Measurements from ENCODE around the gene TMA7B. TPM values are rescaled to one million over a fixed set of nuclear protein-coding genes. Genes with fewer than 3 reads are reported as not detected.
A peak's percentile ranks its signal among the peaks of the same experiment; 100 is the strongest.

Gene TMA7B
- total RNA-seq, 1 experiment from 2014 or later, result not detected

DNA sequence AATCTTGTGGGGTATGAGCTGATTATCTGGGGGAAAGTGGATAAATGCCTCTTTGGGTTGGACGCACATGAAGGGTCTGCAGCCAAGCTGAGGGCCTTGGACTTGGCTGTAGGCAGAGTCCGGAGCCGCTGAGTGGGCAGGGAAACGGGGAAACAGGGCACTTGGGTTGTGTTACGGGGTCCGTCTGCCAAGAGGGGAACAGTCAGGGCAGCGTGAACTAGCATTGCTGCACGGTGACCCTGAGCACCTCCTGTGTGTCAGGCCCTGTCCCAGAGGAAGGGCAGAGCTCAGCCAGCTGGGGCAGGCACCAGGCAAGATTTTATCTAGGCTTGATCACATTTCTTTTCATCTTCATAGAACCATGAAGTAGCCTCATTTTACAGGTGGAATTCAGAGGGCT, 46.4 kb downstream of the TMA7B start:
- ChIA-PET CTCF (interaction anchor here (0.7 to 11.6 kb wide), 4 partner anchors 17 to 471 kb away, joined by 3 to 103 read pairs (median 3); no protein-coding TSS in a partner anchor), POLR2A (interaction anchor here (1.3 kb wide), 1 partner anchor 10 kb away, joined by 3 read pairs; no protein-coding TSS in a partner anchor)
- TF ChIP-seq, protein P1, sequence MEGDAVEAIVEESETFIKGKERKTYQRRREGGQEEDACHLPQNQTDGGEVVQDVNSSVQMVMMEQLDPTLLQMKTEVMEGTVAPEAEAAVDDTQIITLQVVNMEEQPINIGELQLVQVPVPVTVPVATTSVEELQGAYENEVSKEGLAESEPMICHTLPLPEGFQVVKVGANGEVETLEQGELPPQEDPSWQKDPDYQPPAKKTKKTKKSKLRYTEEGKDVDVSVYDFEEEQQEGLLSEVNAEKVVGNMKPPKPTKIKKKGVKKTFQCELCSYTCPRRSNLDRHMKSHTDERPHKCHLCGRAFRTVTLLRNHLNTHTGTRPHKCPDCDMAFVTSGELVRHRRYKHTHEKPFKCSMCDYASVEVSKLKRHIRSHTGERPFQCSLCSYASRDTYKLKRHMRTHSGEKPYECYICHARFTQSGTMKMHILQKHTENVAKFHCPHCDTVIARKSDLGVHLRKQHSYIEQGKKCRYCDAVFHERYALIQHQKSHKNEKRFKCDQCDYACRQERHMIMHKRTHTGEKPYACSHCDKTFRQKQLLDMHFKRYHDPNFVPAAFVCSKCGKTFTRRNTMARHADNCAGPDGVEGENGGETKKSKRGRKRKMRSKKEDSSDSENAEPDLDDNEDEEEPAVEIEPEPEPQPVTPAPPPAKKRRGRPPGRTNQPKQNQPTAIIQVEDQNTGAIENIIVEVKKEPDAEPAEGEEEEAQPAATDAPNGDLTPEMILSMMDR (IDR thresholded peaks at IDR 0.05; ENCODE audit: unreplicated experiment), result no peak
- BruUV-seq (replicated peaks), result no TSS peak
- no peak overlapping the region for H3K27ac Mint-ChIP-seq (ENCODE audit: low read depth, unreplicated experiment)
- H3K36me3 Mint-ChIP-seq (ENCODE audit: insufficient read depth, unreplicated experiment), result peaks cover 13% of the 10 kb centered on the region
- DNase-seq (ENCODE audit: unreplicated experiment), result no peak
- peaks cover 51% of the 10 kb centered on the region for H3K4me1 Mint-ChIP-seq (ENCODE audit: insufficient read depth, unreplicated experiment)
- no peak overlapping the region for H3K4me3 Mint-ChIP-seq (ENCODE audit: unreplicated experiment)
- intact Hi-C loops (cut with micrococcal nuclease), result no loop called here
- no peaks in the 10 kb centered on the region for H3K27me3 Mint-ChIP-seq (ENCODE audit: insufficient read depth, unreplicated experiment)
- H3K9me3 Mint-ChIP-seq (ENCODE audit: unreplicated experiment), result no peaks in the 10 kb centered on the region

DNA sequence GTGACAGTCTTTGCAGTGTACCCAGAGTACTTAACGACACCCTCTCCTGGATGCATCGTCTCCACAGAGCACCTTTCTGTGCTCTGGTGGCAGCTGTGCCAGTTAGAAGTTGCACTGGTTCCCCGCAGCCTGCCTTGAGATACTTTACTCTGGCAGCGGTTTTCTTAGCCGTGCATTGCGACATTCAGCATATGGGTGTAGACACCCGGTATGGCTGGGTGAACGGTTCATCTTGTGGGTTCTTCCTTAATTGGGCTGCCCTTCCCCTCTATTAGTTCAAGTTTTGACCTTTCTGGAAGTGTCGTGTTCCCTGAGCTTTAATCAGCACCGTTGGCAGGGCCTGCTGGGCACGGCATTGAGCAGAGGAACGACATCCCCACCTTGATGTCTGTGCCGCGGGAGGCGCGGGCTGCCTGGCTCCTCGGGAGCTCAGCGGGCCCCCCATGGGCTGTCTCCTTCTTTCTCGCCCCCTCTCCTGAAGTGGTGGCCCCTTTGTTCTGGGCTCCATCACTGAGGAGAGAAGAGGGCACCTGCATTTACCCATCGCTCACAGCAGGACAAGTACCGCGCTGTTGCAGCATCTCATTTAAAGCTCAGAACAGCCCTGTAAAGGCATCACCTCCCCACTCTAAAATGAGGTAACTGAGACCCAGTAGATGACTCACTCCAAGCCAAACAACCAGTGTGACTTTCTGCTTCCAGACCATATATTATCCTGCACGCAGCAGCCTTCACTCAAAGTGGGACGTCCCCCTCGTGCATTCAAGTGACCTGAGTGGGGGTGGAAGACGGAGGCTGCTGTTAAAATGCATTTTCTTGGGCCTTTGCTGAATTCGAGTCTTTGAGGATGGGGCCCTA, 47.9 kb downstream of the TMA7B start:
- DNase-seq (ENCODE audit: unreplicated experiment), result peak; percentile 45
- Mint-ChIP-seq H3K27ac (ENCODE audit: low read depth, unreplicated experiment) (no peak overlapping the region), H3K4me1 (ENCODE audit: insufficient read depth, unreplicated experiment) (peaks cover 36% of the 10 kb centered on the region), H3K4me3 (ENCODE audit: unreplicated experiment) (no peak overlapping the region), H3K36me3 (ENCODE audit: insufficient read depth, unreplicated experiment) (peaks cover 15% of the 10 kb centered on the region), H3K27me3 (ENCODE audit: insufficient read depth, unreplicated experiment) (no peaks in the 10 kb centered on the region), H3K9me3 (ENCODE audit: unreplicated experiment) (no peaks in the 10 kb centered on the region)
- no TSS peak for BruUV-seq (replicated peaks)
- ChIA-PET CTCF (interaction anchor here (2.2 to 3.2 kb wide), 2 partner anchors 14 to 17 kb away, joined by 6 to 13 read pairs; no protein-coding TSS in a partner anchor), POLR2A (interaction anchor here (0.8 to 2.0 kb wide), 5 partner anchors 10 to 36 kb away, joined by 3 to 6 read pairs (median 3); partner anchors contain the start of gene FAM83F)
- intact Hi-C loops (cut with micrococcal nuclease), result no loop called here
- TF ChIP-seq, protein P1 (IDR thresholded peaks at IDR 0.05; ENCODE audit: unreplicated experiment), result no peak

DNA sequence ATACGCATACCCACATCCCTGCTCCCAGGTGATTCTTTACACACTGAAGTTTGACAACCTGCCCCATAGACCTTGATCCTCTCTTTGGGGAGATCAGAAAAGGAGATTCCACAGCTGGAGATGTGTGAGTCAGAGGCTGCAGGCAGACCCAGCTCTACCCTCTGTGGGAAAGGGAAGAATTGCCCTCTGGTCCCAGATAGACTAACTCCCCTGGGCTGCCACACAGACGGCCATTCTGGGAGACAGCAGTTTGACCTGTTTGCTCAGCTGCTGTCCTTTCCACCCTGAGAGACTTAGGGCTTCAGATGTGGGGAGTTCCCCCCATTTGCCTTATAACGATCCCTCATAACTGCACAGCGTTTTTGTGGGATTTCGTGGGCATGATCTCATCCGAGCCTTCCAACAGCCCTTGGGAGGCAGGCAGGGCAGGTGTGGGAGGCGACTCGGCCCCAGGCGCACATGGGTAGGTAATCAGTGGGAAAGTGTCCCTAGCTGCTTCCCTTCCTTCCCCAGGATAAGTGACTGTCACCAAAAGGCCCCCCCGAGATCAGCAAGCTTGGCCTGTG, 48.6 kb downstream of the TMA7B start:
- DNase-seq (ENCODE audit: unreplicated experiment), result no peak
- Mint-ChIP-seq H3K27me3 (ENCODE audit: insufficient read depth, unreplicated experiment) (no peaks in the 10 kb centered on the region), H3K4me3 (ENCODE audit: unreplicated experiment) (peak overlapping the region; percentile 10), H3K9me3 (ENCODE audit: unreplicated experiment) (no peaks in the 10 kb centered on the region), H3K36me3 (ENCODE audit: insufficient read depth, unreplicated experiment) (peaks cover 18% of the 10 kb centered on the region), H3K4me1 (ENCODE audit: insufficient read depth, unreplicated experiment) (peaks cover 35% of the 10 kb centered on the region), H3K27ac (ENCODE audit: low read depth, unreplicated experiment) (no peak overlapping the region)
- CTCF ChIA-PET, result interaction anchor here (1.1 to 3.2 kb wide), 4 partner anchors 10 to 28 kb away, joined by 3 to 13 read pairs (median 8); no protein-coding TSS in a partner anchor
- intact Hi-C loops (cut with micrococcal nuclease), result no loop called here
- POLR2A ChIA-PET, result interaction anchor here (0.6 to 2.0 kb wide), 7 partner anchors 9 to 748 kb away, joined by 3 to 6 read pairs (median 3); partner anchors contain the start of gene FAM83F
- TF ChIP-seq, protein P1 (IDR thresholded peaks at IDR 0.05; ENCODE audit: unreplicated experiment), result no peak
- no TSS peak for BruUV-seq (replicated peaks)

DNA sequence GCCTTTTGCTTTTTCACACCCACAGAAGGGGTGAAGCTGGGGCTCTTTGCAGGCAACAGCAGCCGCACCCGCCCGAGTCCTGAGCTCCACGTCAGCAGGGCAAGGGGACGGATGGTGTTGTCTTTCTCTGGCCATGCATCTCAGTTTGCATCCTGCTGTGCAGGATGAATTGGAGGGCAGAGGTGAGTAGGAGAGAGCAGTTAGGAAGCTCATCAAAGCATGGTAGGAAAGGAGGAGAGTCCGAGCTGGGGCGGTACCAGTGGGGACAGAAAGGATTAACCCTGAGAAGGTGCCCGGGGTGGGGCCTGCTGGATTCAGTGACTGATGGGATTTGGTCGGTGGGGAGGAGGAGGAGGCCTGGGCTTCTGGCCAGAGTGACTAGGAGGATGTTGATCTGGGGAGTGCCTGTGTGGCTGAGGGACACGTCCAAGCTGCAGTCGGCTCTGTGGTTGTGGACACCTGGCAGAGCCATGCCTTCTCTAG, 49.1 kb downstream of the TMA7B start:
- ChIA-PET CTCF (interaction anchor here (1.1 to 3.2 kb wide), 4 partner anchors 10 to 27 kb away, joined by 3 to 13 read pairs (median 8); no protein-coding TSS in a partner anchor), POLR2A (interaction anchor here (0.6 to 2.0 kb wide), 9 partner anchors 10 to 748 kb away, joined by 3 to 6 read pairs (median 4); partner anchors contain the start of gene FAM83F)
- peak overlapping the region; percentile 59 for H3K27ac Mint-ChIP-seq (ENCODE audit: low read depth, unreplicated experiment)
- no TSS peak for BruUV-seq (replicated peaks)
- intact Hi-C loops (cut with micrococcal nuclease), result no loop called here
- peaks cover 18% of the 10 kb centered on the region for H3K36me3 Mint-ChIP-seq (ENCODE audit: insufficient read depth, unreplicated experiment)
- no peaks in the 10 kb centered on the region for H3K27me3 Mint-ChIP-seq (ENCODE audit: insufficient read depth, unreplicated experiment)
- DNase-seq (ENCODE audit: unreplicated experiment), result no peak
- no peaks in the 10 kb centered on the region for H3K9me3 Mint-ChIP-seq (ENCODE audit: unreplicated experiment)
- peak overlapping the region; percentile 10 for H3K4me3 Mint-ChIP-seq (ENCODE audit: unreplicated experiment)
- TF ChIP-seq, protein P1 (IDR thresholded peaks at IDR 0.05; ENCODE audit: unreplicated experiment), result no peak
- peaks cover 35% of the 10 kb centered on the region for H3K4me1 Mint-ChIP-seq (ENCODE audit: insufficient read depth, unreplicated experiment)

Data from MCF 10A (cell line).